Measurements from ENCODE around the gene TRPT1.

DNA sequence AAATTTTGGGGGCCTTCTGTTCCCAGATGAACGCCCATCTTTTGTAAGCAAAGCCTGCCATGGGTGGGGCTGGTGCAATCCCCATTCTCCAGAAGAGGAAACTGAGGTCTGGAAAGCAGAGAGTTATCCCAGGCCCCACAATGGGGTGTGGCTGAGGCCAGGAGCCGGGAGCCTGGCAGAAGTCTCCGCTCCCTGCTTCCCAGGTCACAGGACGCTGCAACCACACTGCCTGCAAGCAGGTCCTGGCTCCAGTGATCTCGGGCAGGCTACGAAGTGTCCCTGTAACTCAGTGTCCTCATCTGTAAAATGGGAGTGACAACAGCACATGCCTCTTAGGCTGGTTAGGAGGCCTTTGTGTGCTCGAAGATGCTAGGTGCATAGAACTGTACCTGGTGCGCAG is 27.1 kb upstream of the TRPT1 start:
- TF ChIP-seq CTCF (IDR thresholded peaks at IDR 0.05) (no peak), SIN3A (IDR thresholded peaks at IDR 0.05; ENCODE audit: borderline replicate concordance, insufficient read depth, low read depth, low read length) (no peak), POLR2AphosphoS5 (IDR thresholded peaks at IDR 0.05; ENCODE audit: low read depth, low read length) (no peak), TCF7L2 (IDR thresholded peaks at IDR 0.05; ENCODE audit: low read depth, low read length) (no peak)

All from Panc1 (cell line).